D721Med (cell line): Measurements from ENCODE around the gene GMDS.

Experiments
- DNase-seq: peaks from one replicate; pipeline ENCODE4 v3.0.0; 2011; ENCODE audit warnings: low spot score; ENCODE audit not compliant: insufficient read length
- FAIRE-seq: peaks from 2 replicates; lab custom pipeline; 2011; peaks lifted over from hg19 to GRCh38; lab: Jason Lieb, UNC
- CTCF ChIP-seq: IDR thresholded peaks from 2 replicates; pipeline ENCODE4 v1.5.1; 2012; ENCODE audit warnings: mild to moderate bottlenecking, control low read depth; ENCODE audit not compliant: insufficient read depth; ENCODE audit errors: missing control alignments

Gene GMDS

GRCh38 chr6:1592852-1593251 lies 652.6 kb downstream of the GMDS start:
- FAIRE-seq (no peak), DNase-seq (no peak)
- no peak for TF ChIP-seq CTCF

GRCh38 chr6:1591926-1592325 lies 653.5 kb downstream of the GMDS start:
- DNase-seq (no peak), FAIRE-seq (no peak)
- no peak for TF ChIP-seq CTCF

DNA sequence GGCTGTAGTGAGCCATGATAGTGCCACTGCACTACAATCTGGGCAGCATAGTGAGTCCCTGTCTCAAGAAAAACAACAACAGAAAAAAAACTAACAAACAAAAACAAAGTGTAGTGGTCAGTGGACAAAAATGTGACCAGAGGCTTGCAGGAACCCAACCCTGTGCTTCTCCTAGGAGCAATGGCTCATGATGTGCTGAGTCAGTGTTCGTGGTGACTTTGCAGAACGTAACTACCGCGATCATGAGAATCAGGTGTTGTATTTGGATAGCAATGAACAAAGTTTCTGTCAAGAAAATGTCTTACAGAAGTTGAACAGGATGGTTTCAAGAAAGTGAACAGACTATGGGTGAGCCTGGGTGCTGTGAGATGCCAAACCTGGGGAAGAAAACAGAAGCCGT lies 654.2 kb downstream of the GMDS start:
- FAIRE-seq (no peak), DNase-seq (no peak)
- no peak for TF ChIP-seq CTCF

DNA sequence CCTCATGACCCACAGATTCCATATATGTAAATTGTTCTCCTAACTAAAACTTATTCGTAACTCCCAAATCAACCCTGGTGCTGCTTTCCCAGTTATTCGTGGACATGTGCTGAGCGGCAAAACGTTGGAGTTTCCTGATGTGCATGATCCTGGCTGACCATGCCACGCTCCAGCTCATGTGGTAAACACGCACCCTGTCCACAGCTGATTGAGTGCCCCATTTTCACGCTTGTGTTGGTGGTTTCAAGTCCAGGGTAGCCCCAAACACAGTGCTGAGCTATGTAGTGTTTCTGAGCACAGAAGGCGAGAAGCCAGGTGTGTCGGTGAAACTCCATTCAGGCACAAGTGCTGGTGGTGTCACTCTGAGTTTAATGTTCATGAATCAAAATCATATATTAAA lies 654.8 kb downstream of the GMDS start:
- FAIRE-seq (no peak), DNase-seq (no peak)
- TF ChIP-seq CTCF = no peak

DNA sequence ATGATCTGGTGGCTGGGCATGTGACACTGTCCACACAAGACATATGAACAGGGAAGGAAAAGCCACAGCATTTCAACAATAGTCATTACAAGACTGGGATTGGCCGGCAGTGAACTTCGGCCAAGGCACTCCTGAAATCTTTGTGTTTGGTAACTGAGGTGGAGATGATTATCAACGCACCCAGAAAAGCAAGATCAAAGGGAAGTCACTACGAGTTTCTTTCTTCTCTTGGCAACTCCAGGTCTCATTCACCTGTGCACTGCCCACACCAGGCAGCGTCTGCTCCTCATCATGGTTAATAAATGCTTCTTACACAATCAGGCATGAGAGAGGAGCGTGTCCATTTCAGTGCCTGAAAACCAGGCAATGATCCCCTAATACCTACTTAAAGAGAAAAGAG lies 656.2 kb downstream of the GMDS start:
- TF ChIP-seq CTCF = no peak
- DNase-seq = no peak
- FAIRE-seq = no peak

DNA sequence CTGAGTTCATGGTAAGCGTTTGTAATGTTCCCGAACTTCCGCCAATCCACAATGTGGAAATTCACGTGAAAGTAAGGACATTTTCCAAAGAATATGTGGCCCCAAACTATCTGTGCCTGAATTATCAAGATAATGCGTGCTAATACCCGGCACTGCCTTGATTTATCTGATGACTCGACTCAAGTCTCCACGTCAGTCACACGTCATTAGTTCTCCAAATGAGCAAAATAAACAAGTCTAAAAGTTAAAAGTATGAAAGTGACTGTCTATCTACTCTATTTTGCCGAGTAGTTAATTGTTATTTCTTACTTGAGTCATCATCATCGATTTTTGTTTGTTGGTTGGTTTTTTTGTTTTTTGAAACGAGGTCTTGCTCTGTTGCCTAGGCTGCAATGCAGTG lies 657.4 kb downstream of the GMDS start:
- FAIRE-seq = no peak
- TF ChIP-seq CTCF = no peak

GRCh38 chr6:1587546-1587945 lies 657.9 kb downstream of the GMDS start:
- no peak for DNase-seq
- no peak for FAIRE-seq
- no peak for TF ChIP-seq CTCF

More for the DNA sequence above, 657.4 kb downstream of the GMDS start:
- DNase-seq = no peak
